ENCODE results near the gene FAF1. TPM values are rescaled to one million over a fixed set of nuclear protein-coding genes. Genes with fewer than 3 reads are reported as not detected.
"Not testable (repeated sequence)": the region's sequence is repeated elsewhere in the genome, so short reads cannot be mapped to it uniquely, and the experiment has no call there.

FAF1 gene
- total RNA-seq, 1 donor from 2014 or later = 59.7 TPM

DNA sequence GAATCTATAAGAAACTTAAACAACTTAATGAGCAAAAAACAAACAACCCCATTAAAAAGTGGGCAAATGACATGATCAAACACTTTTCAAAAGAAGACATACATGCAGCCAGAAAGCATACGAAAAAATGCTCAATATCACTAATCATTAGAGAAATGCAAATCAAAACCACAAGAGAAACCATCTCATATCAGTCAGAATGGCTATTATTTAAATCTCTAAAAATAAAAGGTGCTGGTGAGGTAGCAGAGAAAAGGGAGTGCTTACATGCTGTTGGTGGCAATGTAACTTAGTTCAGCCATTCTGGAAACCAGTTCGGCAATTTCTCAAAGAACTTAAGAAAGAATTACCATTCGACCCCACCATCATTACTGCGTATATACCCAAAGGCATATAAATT lies 147.7 kb downstream of the FAF1 start:
- H3K27ac Mint-ChIP-seq = no peak overlapping the region
- peaks cover 14% of the 10 kb centered on the region for H3K36me3 Mint-ChIP-seq (ENCODE audit: low read depth)
- H3K27me3 Mint-ChIP-seq (ENCODE audit: low read depth) = no peaks in the 10 kb centered on the region
- no peak for DNase-seq (ENCODE audit: low spot score)
- intact Hi-C loops (cut with micrococcal nuclease) = no loop called here
- H3K9me3 Mint-ChIP-seq = peaks cover 31% of the 10 kb centered on the region
- H3K4me1 Mint-ChIP-seq (ENCODE audit: low read depth) = no peaks in the 10 kb centered on the region
- no peak overlapping the region for H3K4me3 Mint-ChIP-seq (ENCODE audit: low read depth)

DNA sequence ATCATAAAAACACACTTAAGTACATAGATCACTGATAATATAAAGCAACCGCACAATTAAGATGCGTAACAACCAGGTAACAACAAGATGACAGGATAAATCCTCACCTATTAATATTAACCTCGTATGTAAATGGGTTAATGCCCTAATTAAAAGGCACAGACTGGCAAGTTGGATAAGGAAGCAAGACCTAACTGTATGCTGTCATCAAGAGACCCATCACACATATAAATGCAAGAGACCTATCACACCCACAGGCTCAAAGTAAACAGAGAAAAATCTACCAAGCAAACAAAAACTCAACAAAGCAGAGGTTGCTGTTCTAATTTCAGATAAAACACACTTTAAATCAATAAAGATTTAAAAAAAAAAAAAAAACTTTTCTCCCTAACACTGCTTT lies 151.8 kb downstream of the FAF1 start:
- DNase-seq (ENCODE audit: low spot score) = no peak
- H3K27me3 Mint-ChIP-seq (ENCODE audit: low read depth) = no peaks in the 10 kb centered on the region
- H3K4me1 Mint-ChIP-seq (ENCODE audit: low read depth) = no peaks in the 10 kb centered on the region
- no peak overlapping the region for H3K27ac Mint-ChIP-seq
- no peak overlapping the region for H3K4me3 Mint-ChIP-seq (ENCODE audit: low read depth)
- peaks cover 20% of the 10 kb centered on the region for H3K36me3 Mint-ChIP-seq (ENCODE audit: low read depth)
- intact Hi-C loops (cut with micrococcal nuclease) = no loop called here
- peaks cover 37% of the 10 kb centered on the region for H3K9me3 Mint-ChIP-seq

DNA sequence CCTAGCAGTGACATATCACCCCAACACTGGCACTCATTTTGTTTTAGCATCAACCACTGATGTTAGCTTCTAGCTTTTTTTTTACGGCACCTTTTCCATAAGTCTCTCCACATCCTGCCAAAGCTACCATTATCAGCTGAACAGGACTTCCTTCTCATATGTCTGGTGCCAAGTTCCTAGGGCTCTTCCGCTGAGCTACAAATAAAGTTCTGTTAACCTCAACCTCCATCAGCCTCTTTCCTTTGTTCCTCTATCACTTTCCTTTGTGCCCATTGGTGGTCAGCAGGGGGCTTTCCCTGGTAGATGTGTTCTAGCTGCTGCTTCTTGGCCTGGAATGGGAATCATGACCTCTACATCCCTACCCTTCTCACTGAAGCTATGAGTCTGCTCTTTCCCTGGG lies 163.8 kb downstream of the FAF1 start:
- intact Hi-C loops (cut with micrococcal nuclease) = no loop called here
- Mint-ChIP-seq H3K4me3 (ENCODE audit: low read depth) (no peak overlapping the region), H3K4me1 (ENCODE audit: low read depth) (no peaks in the 10 kb centered on the region), H3K27ac (no peak overlapping the region), H3K36me3 (ENCODE audit: low read depth) (peaks cover 4% of the 10 kb centered on the region), H3K27me3 (ENCODE audit: low read depth) (no peaks in the 10 kb centered on the region), H3K9me3 (no peaks in the 10 kb centered on the region)
- DNase-seq (ENCODE audit: low spot score) = no peak

DNA sequence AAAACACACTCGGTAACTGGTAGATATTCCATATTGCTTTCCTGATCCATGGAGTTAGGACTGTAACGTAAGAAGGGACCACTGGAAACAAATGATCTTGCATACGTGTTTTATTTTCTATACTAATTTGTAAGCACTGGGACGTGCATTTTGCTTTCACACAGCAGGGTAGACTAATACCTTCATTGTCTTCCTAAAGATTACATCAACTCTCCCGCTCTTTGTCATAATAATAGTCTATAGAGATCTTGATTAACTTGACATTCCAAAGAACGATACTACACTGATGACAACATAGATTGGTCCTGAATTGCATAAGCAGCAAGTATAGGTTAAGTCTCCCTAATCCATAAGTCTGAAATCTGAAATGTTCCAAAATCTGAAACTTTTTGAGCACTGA lies 166.5 kb downstream of the FAF1 start:
- Mint-ChIP-seq H3K4me3 (ENCODE audit: low read depth) (no peak overlapping the region), H3K9me3 (no peaks in the 10 kb centered on the region)
- intact Hi-C loops (cut with micrococcal nuclease) = no loop called here

DNA sequence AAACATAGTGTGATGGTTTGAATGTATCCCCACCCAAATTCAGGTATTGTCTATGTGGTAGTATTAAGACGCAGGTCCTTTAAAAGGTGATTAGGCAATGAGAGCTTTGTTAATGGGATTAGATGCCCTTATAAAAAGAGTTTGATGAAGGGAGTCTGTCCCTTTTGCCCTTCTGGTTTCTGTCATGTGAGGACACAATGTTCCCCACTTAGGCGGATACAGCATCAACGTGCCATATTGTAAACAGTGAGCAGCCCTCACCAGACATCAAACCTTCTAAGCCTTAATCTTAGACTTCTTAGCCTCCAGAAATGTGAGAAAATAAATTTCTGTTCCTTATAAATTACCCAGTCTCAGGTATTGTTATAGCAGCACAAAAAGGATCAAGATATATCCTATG lies 172.8 kb downstream of the FAF1 start:
- Mint-ChIP-seq H3K4me3 (ENCODE audit: low read depth) (no peak overlapping the region), H3K27me3 (ENCODE audit: low read depth) (no peaks in the 10 kb centered on the region), H3K9me3 (no peaks in the 10 kb centered on the region), H3K4me1 (ENCODE audit: low read depth) (peaks cover 4% of the 10 kb centered on the region), H3K27ac (no peak overlapping the region), H3K36me3 (ENCODE audit: low read depth) (peaks cover 17% of the 10 kb centered on the region)
- DNase-seq (ENCODE audit: low spot score) = no peak
- intact Hi-C loops (cut with micrococcal nuclease) = no loop called here

More for the DNA sequence above, 166.5 kb downstream of the FAF1 start:
- Mint-ChIP-seq H3K36me3 (ENCODE audit: low read depth) (no peaks in the 10 kb centered on the region), H3K4me1 (ENCODE audit: low read depth) (no peaks in the 10 kb centered on the region), H3K27ac (no peak overlapping the region), H3K27me3 (ENCODE audit: low read depth) (no peaks in the 10 kb centered on the region)
- no peak for DNase-seq (ENCODE audit: low spot score)

DNA sequence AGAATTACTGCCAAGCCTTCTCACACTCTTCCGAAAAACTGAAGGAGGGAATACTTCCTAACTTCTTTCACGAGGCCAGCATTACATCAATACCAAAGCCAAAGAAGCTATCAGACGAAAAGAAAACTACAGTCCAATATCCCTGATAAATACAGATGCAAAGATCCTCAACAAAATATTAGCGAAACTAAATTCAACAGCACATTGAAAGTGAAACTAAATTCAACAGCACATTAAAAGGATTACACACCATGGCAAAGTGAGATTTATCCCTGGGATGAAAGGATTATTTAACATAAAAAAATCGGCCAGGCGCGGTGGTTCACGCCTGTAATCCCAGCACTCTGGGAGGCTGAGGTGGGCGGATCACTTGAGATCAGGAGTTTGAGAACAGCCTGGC lies 176.8 kb downstream of the FAF1 start:
- no peaks in the 10 kb centered on the region for H3K9me3 Mint-ChIP-seq
- H3K36me3 Mint-ChIP-seq (ENCODE audit: low read depth) = peaks cover 17% of the 10 kb centered on the region

DNA sequence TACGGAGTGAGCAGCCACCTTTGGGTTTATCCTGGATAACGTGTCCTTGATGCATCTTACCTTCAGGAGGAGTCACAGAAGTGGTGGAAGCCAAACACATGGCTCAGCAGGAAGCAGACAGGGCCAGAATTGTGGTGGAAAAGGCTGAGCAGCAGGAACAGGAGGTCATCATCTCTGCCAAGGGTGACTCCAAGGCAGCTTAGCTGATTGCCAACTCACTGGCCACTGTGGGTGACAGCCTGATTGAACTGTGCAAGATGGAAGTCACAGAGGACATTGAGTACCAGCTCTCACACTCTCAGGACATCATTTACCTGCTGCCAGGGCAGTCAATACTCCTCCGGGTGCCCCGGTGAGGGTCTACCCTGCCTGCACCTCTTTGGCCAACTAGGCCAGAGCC lies 179.3 kb downstream of the FAF1 start:
- intact Hi-C loops (cut with micrococcal nuclease) = no loop called here
- Mint-ChIP-seq H3K4me1 (ENCODE audit: low read depth) (peaks cover 4% of the 10 kb centered on the region), H3K27me3 (ENCODE audit: low read depth) (no peaks in the 10 kb centered on the region), H3K9me3 (no peaks in the 10 kb centered on the region), H3K27ac (no peak overlapping the region), H3K36me3 (ENCODE audit: low read depth) (peaks cover 12% of the 10 kb centered on the region), H3K4me3 (ENCODE audit: low read depth) (no peak overlapping the region)
- no peak for DNase-seq (ENCODE audit: low spot score)

More for the DNA sequence above, 176.8 kb downstream of the FAF1 start:
- Mint-ChIP-seq H3K27ac (no peak overlapping the region), H3K27me3 (ENCODE audit: low read depth) (no peaks in the 10 kb centered on the region), H3K4me3 (ENCODE audit: low read depth) (no peak overlapping the region), H3K4me1 (ENCODE audit: low read depth) (peaks cover 4% of the 10 kb centered on the region)
- intact Hi-C loops (cut with micrococcal nuclease) = no loop called here
- DNase-seq (ENCODE audit: low spot score) = no peak

DNA sequence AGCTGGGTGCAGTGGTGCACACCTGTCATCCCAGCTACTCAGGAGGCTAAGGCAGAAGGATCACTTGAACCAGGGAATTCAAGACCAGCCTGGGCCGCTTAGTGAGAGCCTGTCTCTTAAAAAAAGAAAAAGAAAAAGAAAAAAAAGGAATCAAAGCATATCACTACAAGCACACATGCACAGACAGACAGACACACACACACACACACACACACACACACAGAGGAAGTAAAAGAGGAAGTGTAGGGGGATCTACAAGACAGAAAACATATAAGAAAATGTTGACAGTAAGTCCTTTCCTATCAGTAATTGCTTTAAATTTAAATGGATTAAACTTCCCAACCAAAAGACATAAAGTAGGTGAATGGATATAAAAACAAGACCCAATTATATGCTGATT lies 180.3 kb downstream of the FAF1 start:
- no peak for DNase-seq (ENCODE audit: low spot score)
- intact Hi-C loops (cut with micrococcal nuclease) = no loop called here
- Mint-ChIP-seq H3K36me3 (ENCODE audit: low read depth) (peaks cover 5% of the 10 kb centered on the region), H3K27me3 (ENCODE audit: low read depth) (no peaks in the 10 kb centered on the region), H3K9me3 (no peaks in the 10 kb centered on the region), H3K27ac (no peak overlapping the region), H3K4me1 (ENCODE audit: low read depth) (peaks cover 4% of the 10 kb centered on the region), H3K4me3 (ENCODE audit: low read depth) (no peak overlapping the region)

DNA sequence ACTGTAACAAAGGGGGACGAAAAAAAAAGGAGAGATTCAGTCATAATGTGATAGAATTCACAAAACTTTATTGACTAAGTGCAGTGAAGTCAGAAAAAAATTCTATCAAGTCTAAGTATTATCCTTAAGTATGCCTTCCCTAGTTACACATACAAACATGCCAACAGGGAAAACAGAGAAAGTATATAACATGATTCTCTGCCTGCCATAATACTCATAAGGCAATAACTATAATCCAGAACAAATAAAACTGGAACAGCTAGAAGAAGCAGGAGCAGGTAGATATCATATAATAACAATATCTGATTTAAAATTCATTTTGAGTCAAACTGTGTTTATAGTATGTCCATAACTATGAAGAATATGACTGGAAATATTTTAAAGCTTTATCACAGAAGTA lies 184.3 kb downstream of the FAF1 start:
- Mint-ChIP-seq H3K9me3 (no peaks in the 10 kb centered on the region), H3K4me3 (ENCODE audit: low read depth) (no peak overlapping the region), H3K27ac (no peak overlapping the region), H3K27me3 (ENCODE audit: low read depth) (no peaks in the 10 kb centered on the region), H3K36me3 (ENCODE audit: low read depth) (no peaks in the 10 kb centered on the region), H3K4me1 (ENCODE audit: low read depth) (no peaks in the 10 kb centered on the region)
- intact Hi-C loops (cut with micrococcal nuclease) = loop anchor here (1.0 kb wide), 1 partner anchor 414 kb away; no protein-coding TSS in a partner anchor
- DNase-seq (ENCODE audit: low spot score) = no peak

DNA sequence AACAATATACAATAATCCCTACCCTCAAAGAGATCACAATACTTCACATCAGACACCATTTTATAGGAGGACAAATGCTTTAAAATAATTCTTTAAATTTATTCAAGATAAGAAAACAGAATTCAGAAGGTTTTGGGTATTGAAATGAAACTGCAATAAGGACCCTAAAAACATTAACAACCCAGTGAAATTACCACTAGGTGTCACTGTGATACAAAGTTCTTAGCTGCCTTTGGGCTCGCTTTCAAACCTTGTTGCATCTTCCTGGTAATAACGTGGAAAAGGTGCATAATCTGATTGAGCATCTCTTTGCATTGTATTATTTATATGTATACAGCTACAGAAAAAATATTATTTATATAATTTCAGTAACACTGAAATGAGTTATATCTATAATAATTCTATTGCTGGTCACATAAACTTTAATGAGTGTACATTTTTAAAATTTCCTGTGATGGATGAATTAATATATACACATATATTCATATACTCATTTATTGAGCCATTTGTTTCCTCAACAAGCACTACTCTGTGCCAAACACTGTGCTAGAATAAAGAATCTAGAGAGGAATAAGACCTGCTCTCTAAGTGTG lies 185.2 kb downstream of the FAF1 start:
- no peaks in the 10 kb centered on the region for H3K27me3 Mint-ChIP-seq (ENCODE audit: low read depth)
- no peak for DNase-seq (ENCODE audit: low spot score)
- no peak overlapping the region for H3K4me3 Mint-ChIP-seq (ENCODE audit: low read depth)
- H3K27ac Mint-ChIP-seq = no peak overlapping the region
- H3K36me3 Mint-ChIP-seq (ENCODE audit: low read depth) = no peaks in the 10 kb centered on the region
- no peaks in the 10 kb centered on the region for H3K9me3 Mint-ChIP-seq
- intact Hi-C loops (cut with micrococcal nuclease) = loop anchor here (1.0 kb wide), 1 partner anchor 414 kb away; no protein-coding TSS in a partner anchor
- H3K4me1 Mint-ChIP-seq (ENCODE audit: low read depth) = no peaks in the 10 kb centered on the region

DNA sequence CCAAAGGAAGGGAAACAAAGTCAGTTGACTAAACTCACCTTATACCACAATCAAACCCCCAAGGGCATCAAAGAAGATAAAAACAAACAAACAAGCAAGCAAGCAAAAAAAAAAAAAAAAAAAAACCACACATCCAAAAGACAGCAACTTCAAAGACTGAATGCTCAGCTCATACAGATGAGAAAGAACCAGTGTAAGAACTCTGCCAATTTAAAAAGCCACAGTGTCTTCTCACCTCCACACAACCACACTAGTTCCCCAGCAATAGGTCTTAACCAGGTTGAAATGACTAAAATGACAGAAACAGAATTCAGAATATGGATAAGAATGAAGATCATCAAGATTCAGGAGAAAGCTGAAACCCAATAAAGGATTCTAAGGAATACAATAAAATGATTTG lies 193.4 kb downstream of the FAF1 start:
- peaks cover 7% of the 10 kb centered on the region for H3K4me1 Mint-ChIP-seq (ENCODE audit: low read depth)
- H3K4me3 Mint-ChIP-seq (ENCODE audit: low read depth) = no peak overlapping the region
- DNase-seq (ENCODE audit: low spot score) = no peak
- no peak overlapping the region for H3K27ac Mint-ChIP-seq
- intact Hi-C loops (cut with micrococcal nuclease) = no loop called here
- no peaks in the 10 kb centered on the region for H3K27me3 Mint-ChIP-seq (ENCODE audit: low read depth)
- H3K9me3 Mint-ChIP-seq = peaks cover 5% of the 10 kb centered on the region
- H3K36me3 Mint-ChIP-seq (ENCODE audit: low read depth) = peaks cover 8% of the 10 kb centered on the region

DNA sequence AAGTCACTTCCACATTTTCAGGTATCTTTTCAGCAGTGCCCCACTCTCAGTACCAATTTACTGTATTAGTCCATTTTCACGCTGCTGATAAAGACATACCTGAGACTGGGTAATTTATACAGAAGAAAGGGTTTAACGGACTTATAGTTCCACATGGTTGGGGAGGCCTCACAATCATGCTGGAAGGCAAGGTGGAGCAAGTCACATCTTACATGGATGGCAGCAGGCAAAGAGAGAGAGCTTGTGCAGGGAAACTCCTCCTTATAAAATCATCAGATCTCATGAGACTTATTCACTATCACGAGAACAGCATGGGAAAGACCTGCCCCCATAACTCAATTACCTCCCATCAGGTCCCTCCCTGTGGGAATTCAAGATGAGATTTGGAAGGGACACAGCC lies 203.5 kb downstream of the FAF1 start:
- peaks cover 54% of the 10 kb centered on the region for H3K36me3 Mint-ChIP-seq (ENCODE audit: low read depth)
- H3K27me3 Mint-ChIP-seq (ENCODE audit: low read depth) = not testable (repeated sequence)

DNA sequence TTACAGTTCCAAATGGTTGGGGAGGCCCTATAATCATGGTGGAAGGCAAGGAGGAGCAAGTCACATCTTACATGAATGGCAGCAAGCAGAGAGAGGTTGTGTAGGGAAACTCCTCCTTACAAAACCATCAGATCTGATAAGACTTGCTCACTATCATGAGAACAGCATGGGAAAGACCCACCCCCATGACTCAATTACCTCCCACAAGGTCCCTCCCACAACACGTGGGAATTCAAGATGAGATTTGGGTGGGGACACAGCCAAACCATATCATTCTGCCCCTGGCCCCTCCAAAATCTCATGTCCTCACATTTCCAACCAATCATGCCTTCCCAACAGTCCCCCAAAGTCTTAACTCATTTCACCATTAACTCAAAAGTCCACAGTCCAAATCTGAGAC lies 205.3 kb downstream of the FAF1 start:
- intact Hi-C loops (cut with micrococcal nuclease); DNase-seq (ENCODE audit: low spot score); H3K27me3 Mint-ChIP-seq (ENCODE audit: low read depth); H3K27ac Mint-ChIP-seq; H3K4me1 Mint-ChIP-seq (ENCODE audit: low read depth); H3K4me3 Mint-ChIP-seq (ENCODE audit: low read depth): not testable (repeated sequence)
- Mint-ChIP-seq H3K9me3 (peaks cover 40% of the 10 kb centered on the region), H3K36me3 (ENCODE audit: low read depth) (peaks cover 41% of the 10 kb centered on the region)

More for the DNA sequence above, 203.5 kb downstream of the FAF1 start:
- DNase-seq (ENCODE audit: low spot score); intact Hi-C loops (cut with micrococcal nuclease); H3K4me1 Mint-ChIP-seq (ENCODE audit: low read depth); H3K27ac Mint-ChIP-seq; H3K4me3 Mint-ChIP-seq (ENCODE audit: low read depth): not testable (repeated sequence)
- peaks cover 47% of the 10 kb centered on the region for H3K9me3 Mint-ChIP-seq
